Measurements from ENCODE around the gene RASSF10. TPM values are rescaled to one million over a fixed set of nuclear protein-coding genes. Genes with fewer than 3 reads are reported as not detected.

The RASSF10 gene
- total RNA-seq, 3 donors from 2014 or later: 0.57 to 0.67 (median 0.63) TPM

- no peaks in the 10 kb centered on the region for H3K4me1 ChIP-seq (ENCODE audit: low read depth)
- H3K9me3 ChIP-seq: no peaks in the 10 kb centered on the region
- TF ChIP-seq, protein P1, sequence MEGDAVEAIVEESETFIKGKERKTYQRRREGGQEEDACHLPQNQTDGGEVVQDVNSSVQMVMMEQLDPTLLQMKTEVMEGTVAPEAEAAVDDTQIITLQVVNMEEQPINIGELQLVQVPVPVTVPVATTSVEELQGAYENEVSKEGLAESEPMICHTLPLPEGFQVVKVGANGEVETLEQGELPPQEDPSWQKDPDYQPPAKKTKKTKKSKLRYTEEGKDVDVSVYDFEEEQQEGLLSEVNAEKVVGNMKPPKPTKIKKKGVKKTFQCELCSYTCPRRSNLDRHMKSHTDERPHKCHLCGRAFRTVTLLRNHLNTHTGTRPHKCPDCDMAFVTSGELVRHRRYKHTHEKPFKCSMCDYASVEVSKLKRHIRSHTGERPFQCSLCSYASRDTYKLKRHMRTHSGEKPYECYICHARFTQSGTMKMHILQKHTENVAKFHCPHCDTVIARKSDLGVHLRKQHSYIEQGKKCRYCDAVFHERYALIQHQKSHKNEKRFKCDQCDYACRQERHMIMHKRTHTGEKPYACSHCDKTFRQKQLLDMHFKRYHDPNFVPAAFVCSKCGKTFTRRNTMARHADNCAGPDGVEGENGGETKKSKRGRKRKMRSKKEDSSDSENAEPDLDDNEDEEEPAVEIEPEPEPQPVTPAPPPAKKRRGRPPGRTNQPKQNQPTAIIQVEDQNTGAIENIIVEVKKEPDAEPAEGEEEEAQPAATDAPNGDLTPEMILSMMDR (IDR thresholded peaks at IDR 0.05): no peak
- H3K4me3 ChIP-seq: no peak overlapping the region
- ATAC-seq: no peak
- H3K36me3 ChIP-seq (ENCODE audit: low read depth): no peaks in the 10 kb centered on the region
- DNase-seq: no peak
- intact Hi-C loops (cut with DNase I, micrococcal nuclease): no loop called here
Measured at GRCh38 chr11:13000116-13000515, 9.0 kb upstream of the RASSF10 start.

DNA sequence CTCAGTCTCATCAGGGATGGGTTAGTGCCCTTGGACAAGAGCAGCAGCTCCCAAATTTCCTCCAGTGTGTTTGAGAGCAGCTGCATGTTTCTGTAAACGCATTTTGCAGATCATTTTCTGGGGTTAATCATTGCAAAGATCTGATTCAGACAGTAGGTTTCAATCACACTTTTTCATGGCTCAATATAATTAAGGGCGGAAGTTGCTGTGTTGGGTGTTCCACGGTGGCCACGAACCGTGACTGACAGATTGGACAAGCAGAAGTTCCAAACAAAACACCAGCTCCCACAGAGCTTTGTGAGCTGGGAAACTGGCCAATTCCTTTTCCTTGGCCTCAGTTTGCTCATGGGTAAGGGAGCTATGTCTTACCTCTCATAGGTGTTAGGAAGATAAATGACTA, 8.4 kb upstream of the RASSF10 start:
- no peak overlapping the region for H3K4me3 ChIP-seq
- no peaks in the 10 kb centered on the region for H3K36me3 ChIP-seq (ENCODE audit: low read depth)
- intact Hi-C loops (cut with DNase I, micrococcal nuclease): no loop called here
- H3K9me3 ChIP-seq: no peaks in the 10 kb centered on the region
- H3K4me1 ChIP-seq (ENCODE audit: low read depth): no peaks in the 10 kb centered on the region
- DNase-seq: no peak
- TF ChIP-seq, protein P1 (IDR thresholded peaks at IDR 0.05): no peak
- no peak for ATAC-seq

- DNase-seq (no peak), ATAC-seq (no peak)
- no peaks in the 10 kb centered on the region for H3K9me3 ChIP-seq
- peaks cover 5% of the 10 kb centered on the region for H3K4me1 ChIP-seq (ENCODE audit: low read depth)
- H3K36me3 ChIP-seq (ENCODE audit: low read depth): no peaks in the 10 kb centered on the region
- TF ChIP-seq, protein P1 (IDR thresholded peaks at IDR 0.05): no peak
- intact Hi-C loops (cut with DNase I, micrococcal nuclease): no loop called here
- no peak overlapping the region for H3K4me3 ChIP-seq
Measured at GRCh38 chr11:13003736-13004493, 5.2 kb upstream of the RASSF10 start.

DNA sequence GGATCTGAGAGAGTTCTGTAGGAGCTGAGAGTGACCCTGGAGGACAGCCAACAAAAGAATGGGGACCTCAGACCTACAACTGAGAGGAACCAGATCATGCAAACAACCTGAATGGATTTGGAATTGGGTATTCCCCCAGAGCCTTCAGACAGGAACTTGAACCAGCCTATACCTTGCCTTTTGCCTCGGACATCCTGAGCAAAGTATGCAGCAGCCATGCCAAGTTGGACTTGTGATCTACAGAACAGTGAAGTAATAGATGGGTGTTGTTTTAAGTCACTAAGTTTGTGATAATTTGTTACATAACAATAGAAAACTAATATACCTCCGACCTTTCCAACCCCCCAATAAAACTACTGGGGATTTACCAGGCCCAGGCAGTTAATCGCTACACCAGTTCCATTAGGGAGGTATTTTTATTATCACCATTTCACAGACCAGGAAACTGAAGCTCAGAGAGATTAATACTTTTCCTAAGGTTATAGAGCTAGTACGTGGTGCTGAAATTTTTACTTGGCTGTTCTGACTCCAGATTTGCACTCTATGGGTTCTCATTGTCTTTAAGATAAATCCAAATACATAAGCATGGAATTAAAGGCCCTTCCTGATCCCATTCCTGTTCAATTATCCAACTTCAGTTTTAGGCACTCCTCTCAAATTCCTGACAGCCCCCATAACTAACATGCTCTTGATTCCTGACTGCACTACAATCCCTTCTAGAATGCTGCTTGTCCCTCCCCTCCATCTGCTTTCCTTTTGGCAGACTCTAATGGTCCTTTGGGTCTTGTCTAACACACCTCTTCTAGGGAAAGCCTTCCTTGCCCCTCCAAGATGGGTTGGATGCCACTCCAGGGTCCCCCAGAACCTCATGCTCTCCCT, 1.7 kb upstream of the RASSF10 start:
- DNase-seq (no peak), ATAC-seq (no peak)
- no peaks in the 10 kb centered on the region for H3K36me3 ChIP-seq (ENCODE audit: low read depth)
- intact Hi-C loops (cut with DNase I, micrococcal nuclease): no loop called here
- peaks cover 30% of the 10 kb centered on the region for H3K4me1 ChIP-seq (ENCODE audit: low read depth)
- H3K4me3 ChIP-seq: no peak overlapping the region
- H3K9me3 ChIP-seq: no peaks in the 10 kb centered on the region
- TF ChIP-seq, protein P1 (IDR thresholded peaks at IDR 0.05): no peak

DNA sequence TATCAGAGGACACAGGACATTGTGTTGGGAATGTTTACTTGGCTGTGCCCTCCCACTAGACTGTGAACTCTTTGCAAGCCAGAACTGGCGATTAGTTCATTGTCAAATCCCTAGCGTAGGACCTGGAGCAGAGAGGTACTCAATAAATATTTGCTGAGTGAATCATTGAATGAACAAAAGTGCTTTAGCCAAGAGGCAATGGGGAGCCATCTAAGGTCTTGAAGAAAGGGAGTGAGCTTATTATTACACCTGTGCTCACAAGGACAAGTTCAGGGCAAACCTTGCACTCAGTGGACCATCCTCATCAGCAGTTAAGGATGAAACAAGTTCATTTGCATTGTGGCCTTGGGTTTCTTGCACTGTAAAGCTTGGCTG, 1.1 kb upstream of the RASSF10 start:
- H3K4me1 ChIP-seq (ENCODE audit: low read depth): peaks cover 35% of the 10 kb centered on the region
- intact Hi-C loops (cut with DNase I, micrococcal nuclease): no loop called here
- H3K4me3 ChIP-seq: no peak overlapping the region
- TF ChIP-seq, protein P1 (IDR thresholded peaks at IDR 0.05): no peak
- no peaks in the 10 kb centered on the region for H3K9me3 ChIP-seq
- no peak for DNase-seq
- no peak for ATAC-seq
- H3K36me3 ChIP-seq (ENCODE audit: low read depth): no peaks in the 10 kb centered on the region

All from mucosa of descending colon (tissue), 3 donors.